ENCODE measurements around the gene SCLT1. TPM values are rescaled to one million over a fixed set of nuclear protein-coding genes. Genes with fewer than 3 reads are reported as not detected.

SCLT1 gene
- total and polyA plus RNA-seq, 2 of the 4 experiments (the other 2 are of a cell fraction) = 4.9 to 7.7 TPM

DNA sequence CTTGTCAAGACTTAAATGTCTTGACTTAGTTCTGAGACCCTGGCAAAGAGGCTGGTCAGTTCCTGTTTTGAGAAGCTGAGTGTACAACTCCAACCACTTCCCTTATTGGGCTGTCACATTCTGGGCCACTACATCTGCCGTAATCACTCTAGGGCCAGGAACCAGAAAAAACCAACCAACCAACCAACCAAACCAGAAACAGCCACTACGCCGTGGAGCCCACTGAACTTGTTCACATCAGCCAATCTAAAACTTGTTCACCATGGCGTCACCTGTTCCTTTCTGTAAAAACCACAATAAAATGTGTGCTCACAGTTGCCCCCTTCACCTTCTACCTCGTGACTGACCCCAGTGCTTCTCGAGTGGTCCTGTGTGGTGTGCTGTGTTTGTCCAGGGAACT is 176.5 kb downstream of the SCLT1 start:
- CTCF ChIA-PET = no interaction called here
- H2BK5ac ChIP-seq (ENCODE audit: low read depth, low read length, poor library complexity, severe bottlenecking) = no peak overlapping the region
- H3K56ac ChIP-seq (ENCODE audit: extremely low read depth, insufficient read depth, low read length) = no peak overlapping the region
- H2AK9ac ChIP-seq (replicated peaks; ENCODE audit: low read depth, low read length, poor library complexity) = no peak overlapping the region
- no peak for ATAC-seq (ENCODE audit: low read depth)
- no peak overlapping the region for H3K23ac ChIP-seq (ENCODE audit: low read depth, low read length)
- no peak overlapping the region for H4K8ac ChIP-seq (ENCODE audit: low read depth in 2 of 2, low read length in 2 of 2)
- H2BK20ac ChIP-seq (ENCODE audit: low read depth, low read length) = no peak overlapping the region
- no peak overlapping the region for H2BK15ac ChIP-seq (ENCODE audit: low read depth, low read length)
- H3K4me2 ChIP-seq (ENCODE audit: low read depth, low read length) = no peak overlapping the region
- no peak for DNase-seq
- no peak overlapping the region for H4K5ac ChIP-seq (ENCODE audit: low read depth, low read length)
- H3K9ac ChIP-seq (ENCODE audit: low read depth, low read length) = no peak overlapping the region
- 100% methylated on average over 2 of the region's 6 CpGs; no CpG with 5 or more reads in 1 of the 2 experiments for WGBS, 2 experiments (ENCODE audit: extremely low coverage in 2 of 2, insufficient read length in 1 of 2)
- H2AK5ac ChIP-seq (ENCODE audit: low read depth, low read length) = no peak overlapping the region
- H3K27me3 ChIP-seq (ENCODE audit: control insufficient read depth, insufficient read depth, low read length) = no peaks in the 10 kb centered on the region
- no peaks in the 10 kb centered on the region for H3K9me3 ChIP-seq (ENCODE audit: control insufficient read depth, insufficient read depth, low read length)
- no peaks in the 10 kb centered on the region for H3K36me3 ChIP-seq (ENCODE audit: control insufficient read depth, insufficient read depth, low read length)
- H3K27ac ChIP-seq (ENCODE audit: insufficient read depth, low read length) = no peak overlapping the region
- no peak overlapping the region for H4K91ac ChIP-seq (ENCODE audit: insufficient read depth, low read depth, low read length)
- H3K18ac ChIP-seq (ENCODE audit: low read depth, low read length) = no peak overlapping the region
- POLR2A ChIA-PET (ENCODE audit: unreplicated experiment) = no interaction called here
- no peaks in the 10 kb centered on the region for H4K20me1 ChIP-seq (ENCODE audit: insufficient read depth, low read length)
- no peak for TF ChIP-seq CEBPB (IDR thresholded peaks at IDR 0.05; ENCODE audit: low read depth, low read length)
- BruUV-seq (replicated peaks) = no TSS peak
- dilution Hi-C loops (cut with HindIII; ENCODE audit: low sequenced_read_pairs, unreplicated experiment) (no loop called here), in situ Hi-C loops (cut with MboI; ENCODE audit: low sequenced_read_pairs) (no loop called here), intact Hi-C loops (cut with micrococcal nuclease) (no loop called here)
- H3K4me3 ChIP-seq (ENCODE audit: insufficient read depth, low read depth, low read length) = no peak overlapping the region
- no peak overlapping the region for H2AFZ ChIP-seq (replicated peaks; ENCODE audit: low read length, poor library complexity)
- H3K79me1 ChIP-seq (ENCODE audit: low read depth in 1 of 2, low read length in 2 of 2) = peaks cover 0 to 4% of the 10 kb centered on the region in 2 experiments; a peak in 1 of 4 replicates
- H2BK120ac ChIP-seq (ENCODE audit: low read depth, low read length) = no peak overlapping the region
- H3K9me1 ChIP-seq (ENCODE audit: insufficient read depth, low read length) = no peaks in the 10 kb centered on the region
- H3K4ac ChIP-seq (ENCODE audit: low read depth, low read length) = no peak overlapping the region
- H3K4me1 ChIP-seq (ENCODE audit: control insufficient read depth, insufficient read depth, low read length) = no peaks in the 10 kb centered on the region
- no peak overlapping the region for H3K14ac ChIP-seq (replicated peaks; ENCODE audit: low read depth, low read length)
